Activated CD4-positive, alpha-beta memory T cell treated with anti-CD3 and anti-CD28 coated beads, Interleukin-2, amount 10 ng/mL, durations not matched to agents 7 days and 5 days (primary cell): ENCODE data around the gene FGF6. TPM values are rescaled to one million over a fixed set of nuclear protein-coding genes. Genes with fewer than 3 reads are reported as not detected.

Source experiments
- CTCF ChIA-PET: fragments of 350-600 bp; sonication (Branson Sonifier 250); formaldehyde crosslinking; loops from one replicate; lab custom pipeline; 2021; ENCODE audit warnings: antibody characterized with exemption, inconsistent platforms; lab: Charles Lee
- POLR2A ChIA-PET: fragments of 350-600 bp; sonication (Branson Sonifier 250); formaldehyde crosslinking; loops from one replicate; lab custom pipeline; 2021; ENCODE audit warnings: antibody characterized with exemption; lab: Charles Lee
- DNase-seq: peaks from one replicate; pipeline ENCODE4 v3.0.0-alpha.2; 2020
- H3K27ac Mint-ChIP-seq: one replicate; pipeline ENCODE4 v1.8.0; 2021; ENCODE audit warnings: mild to moderate bottlenecking, mixed read lengths
- H3K27me3 Mint-ChIP-seq: one replicate; pipeline ENCODE4 v1.8.0; 2021; ENCODE audit warnings: mixed read lengths
- H3K36me3 Mint-ChIP-seq: one replicate; pipeline ENCODE4 v1.8.0; 2021; ENCODE audit warnings: low read depth, mixed read lengths
- H3K4me1 Mint-ChIP-seq: one replicate; pipeline ENCODE4 v1.8.0; 2021; ENCODE audit warnings: mixed read lengths
- H3K4me3 Mint-ChIP-seq: one replicate; pipeline ENCODE4 v1.8.0; 2021; ENCODE audit warnings: mild to moderate bottlenecking, mixed read lengths
- H3K9me3 Mint-ChIP-seq: one replicate; pipeline ENCODE4 v1.8.0; 2021; ENCODE audit warnings: mixed read lengths
- total RNA-seq, 2 experiments: library from RNA; stranded (reverse); gene quantifications; one replicate each; pipeline ENCODE4 v1.2.3, GENCODE V29; 2021

Gene FGF6
- total RNA-seq, 2 experiments from 2014 or later = not detected

GRCh38 chr12:4402996-4403395, 42.6 kb downstream of the FGF6 start:
- Mint-ChIP-seq H3K27ac (no peak overlapping the region), H3K4me3 (no peak overlapping the region), H3K9me3 (no peaks in the 10 kb centered on the region), H3K36me3 (no peaks in the 10 kb centered on the region), H3K27me3 (peaks cover 20% of the 10 kb centered on the region), H3K4me1 (no peaks in the 10 kb centered on the region)
- ChIA-PET CTCF (no interaction called here), POLR2A (no interaction called here)
- DNase-seq = no peak

GRCh38 chr12:4401117-4401516, 44.5 kb downstream of the FGF6 start:
- H3K4me3 Mint-ChIP-seq = no peak overlapping the region
- no peak for DNase-seq
- ChIA-PET CTCF (interaction anchor here (1.2 kb wide), 1 partner anchor 19 kb away, joined by 4 read pairs; no protein-coding TSS in a partner anchor), POLR2A (no interaction called here)
- H3K27me3 Mint-ChIP-seq = peaks cover 27% of the 10 kb centered on the region
- no peaks in the 10 kb centered on the region for H3K4me1 Mint-ChIP-seq
- no peaks in the 10 kb centered on the region for H3K36me3 Mint-ChIP-seq
- H3K9me3 Mint-ChIP-seq = no peaks in the 10 kb centered on the region
- no peak overlapping the region for H3K27ac Mint-ChIP-seq

DNA sequence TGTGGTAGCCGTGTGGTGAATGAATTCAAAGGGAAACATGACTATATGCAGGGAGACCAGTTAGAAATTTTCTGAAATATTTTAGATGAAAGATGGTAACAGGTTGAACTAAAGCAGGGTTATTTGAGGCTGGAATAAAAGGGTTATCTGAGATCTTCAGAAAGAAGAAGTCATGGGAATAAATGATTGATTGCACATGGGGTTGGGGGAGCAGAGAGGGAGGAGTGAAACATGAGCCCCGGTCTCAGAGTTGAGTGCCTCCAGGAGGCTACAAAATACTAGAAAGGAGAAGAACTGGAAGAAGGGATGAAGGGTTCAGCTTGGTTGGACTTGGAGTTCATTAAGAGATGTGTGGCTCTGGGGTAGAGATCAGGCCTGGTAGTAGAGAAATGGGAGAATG, 49.8 kb downstream of the FGF6 start:
- peaks cover 6% of the 10 kb centered on the region for H3K4me1 Mint-ChIP-seq
- no peak overlapping the region for H3K27ac Mint-ChIP-seq
- no peak for DNase-seq
- no peaks in the 10 kb centered on the region for H3K36me3 Mint-ChIP-seq
- no peaks in the 10 kb centered on the region for H3K9me3 Mint-ChIP-seq
- POLR2A ChIA-PET = no interaction called here
- peaks cover 47% of the 10 kb centered on the region for H3K27me3 Mint-ChIP-seq
- CTCF ChIA-PET = no interaction called here
- H3K4me3 Mint-ChIP-seq = no peak overlapping the region

DNA sequence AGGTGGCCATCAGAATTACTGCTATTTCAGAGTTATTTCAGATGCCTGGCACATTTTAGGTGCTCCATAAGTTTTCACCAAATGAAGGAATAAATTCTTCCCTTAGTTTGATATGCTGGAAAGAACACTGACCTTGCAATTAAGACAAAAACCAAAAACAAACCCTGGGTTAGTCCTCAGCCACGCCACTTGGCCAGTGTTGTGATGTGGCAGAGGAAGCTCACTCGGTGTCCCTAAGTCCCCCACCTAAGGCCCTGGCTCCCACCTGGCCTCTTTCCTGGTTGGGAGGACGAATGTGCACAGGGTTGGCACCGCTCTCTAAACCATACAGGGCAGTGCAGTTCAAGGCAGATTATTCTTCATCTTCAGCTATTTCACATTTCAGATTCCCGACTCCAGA, 52.4 kb downstream of the FGF6 start:
- CTCF ChIA-PET = no interaction called here
- H3K4me1 Mint-ChIP-seq = peaks cover 6% of the 10 kb centered on the region
- no peak for DNase-seq
- peaks cover 42% of the 10 kb centered on the region for H3K27me3 Mint-ChIP-seq
- POLR2A ChIA-PET = no interaction called here
- H3K27ac Mint-ChIP-seq = no peak overlapping the region
- no peaks in the 10 kb centered on the region for H3K36me3 Mint-ChIP-seq
- H3K9me3 Mint-ChIP-seq = no peaks in the 10 kb centered on the region
- H3K4me3 Mint-ChIP-seq = no peak overlapping the region

DNA sequence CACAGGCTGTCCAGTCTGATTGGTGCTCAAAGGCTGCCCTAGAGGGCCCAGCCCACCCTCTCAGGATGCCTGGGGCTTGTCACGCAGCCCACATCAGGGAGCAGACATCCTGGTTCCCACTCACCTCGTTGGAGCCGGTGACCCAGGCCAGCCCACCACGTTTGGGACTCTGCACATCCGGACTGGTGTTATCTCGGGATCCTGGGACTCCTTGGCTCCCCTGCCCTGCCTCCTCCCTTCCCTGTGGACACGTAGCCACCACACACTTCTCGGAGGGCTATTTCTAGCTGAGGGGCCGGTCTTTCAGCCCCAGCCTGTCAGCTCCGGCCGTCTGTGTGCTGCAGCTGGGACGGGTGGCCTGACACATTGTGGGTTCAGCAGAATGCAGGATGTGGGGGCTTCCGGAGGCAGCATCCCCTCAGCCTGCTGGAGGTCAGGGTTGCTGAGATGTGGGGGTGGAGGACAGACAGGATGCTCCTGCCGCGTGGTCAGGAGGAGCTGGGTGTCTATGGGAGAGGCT, 53.3 kb downstream of the FGF6 start:
- Mint-ChIP-seq H3K27ac (no peak overlapping the region), H3K36me3 (no peaks in the 10 kb centered on the region), H3K4me3 (no peak overlapping the region), H3K9me3 (no peaks in the 10 kb centered on the region), H3K27me3 (peaks cover 39% of the 10 kb centered on the region), H3K4me1 (peaks cover 6% of the 10 kb centered on the region)
- CTCF ChIA-PET = no interaction called here
- DNase-seq = no peak
- POLR2A ChIA-PET = no interaction called here

DNA sequence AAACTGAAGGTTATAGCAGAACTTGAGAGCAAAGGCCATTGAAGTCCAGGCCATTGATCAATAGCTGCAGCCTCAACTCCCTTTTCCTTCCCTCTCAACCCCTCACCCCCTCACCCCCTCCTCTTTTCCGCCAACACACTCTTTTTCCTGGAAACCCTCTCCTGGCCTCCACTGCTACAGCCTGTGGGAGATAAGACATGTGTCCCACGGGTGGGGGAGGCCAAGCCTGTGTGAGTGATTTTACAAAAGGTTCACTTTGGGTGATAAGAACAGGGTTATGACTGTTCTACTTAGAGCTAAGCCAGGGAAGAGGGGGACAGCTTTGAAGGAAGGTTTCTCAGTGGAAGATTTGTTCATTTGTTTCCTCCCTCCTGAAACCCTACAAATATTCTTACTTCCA, 57.0 kb downstream of the FGF6 start:
- Mint-ChIP-seq H3K27me3 (peaks cover 18% of the 10 kb centered on the region), H3K36me3 (no peaks in the 10 kb centered on the region), H3K27ac (no peak overlapping the region), H3K4me3 (no peak overlapping the region), H3K4me1 (peaks cover 6% of the 10 kb centered on the region), H3K9me3 (no peaks in the 10 kb centered on the region)
- ChIA-PET CTCF (no interaction called here), POLR2A (no interaction called here)
- no peak for DNase-seq

GRCh38 chr12:4388032-4388431, 57.6 kb downstream of the FGF6 start:
- POLR2A ChIA-PET = no interaction called here
- Mint-ChIP-seq H3K4me1 (peaks cover 6% of the 10 kb centered on the region), H3K27ac (no peak overlapping the region), H3K9me3 (no peaks in the 10 kb centered on the region), H3K27me3 (peaks cover 14% of the 10 kb centered on the region), H3K36me3 (no peaks in the 10 kb centered on the region), H3K4me3 (no peak overlapping the region)
- CTCF ChIA-PET = no interaction called here
- no peak for DNase-seq

DNA sequence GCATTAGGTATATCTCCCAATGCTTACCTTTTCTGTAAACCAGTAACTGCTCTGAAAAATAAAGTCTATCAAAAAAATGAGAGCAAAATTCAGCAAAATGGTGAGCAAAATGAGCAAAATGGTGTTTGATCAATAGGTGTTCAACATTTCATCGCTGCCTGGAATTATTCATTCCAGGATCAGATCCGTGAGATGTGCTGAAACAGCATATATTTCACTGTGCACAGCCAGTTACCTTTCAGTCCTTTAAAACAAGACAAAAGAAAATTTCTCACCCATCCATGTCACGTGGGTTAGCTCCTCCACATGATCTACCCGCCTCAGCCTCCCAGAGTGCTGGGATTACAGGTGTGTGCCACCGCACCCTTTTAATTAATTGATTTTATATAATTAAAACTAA, 58.0 kb downstream of the FGF6 start:
- Mint-ChIP-seq H3K9me3 (no peaks in the 10 kb centered on the region), H3K4me3 (no peak overlapping the region), H3K36me3 (no peaks in the 10 kb centered on the region), H3K27ac (no peak overlapping the region), H3K4me1 (peaks cover 4% of the 10 kb centered on the region), H3K27me3 (peaks cover 12% of the 10 kb centered on the region)
- no peak for DNase-seq
- CTCF ChIA-PET = no interaction called here
- POLR2A ChIA-PET = no interaction called here

- Mint-ChIP-seq H3K4me3 (no peak overlapping the region), H3K27me3 (peaks cover 12% of the 10 kb centered on the region), H3K27ac (no peak overlapping the region), H3K9me3 (no peaks in the 10 kb centered on the region), H3K36me3 (no peaks in the 10 kb centered on the region), H3K4me1 (no peaks in the 10 kb centered on the region)
- no peak for DNase-seq
- ChIA-PET CTCF (interaction anchor here (1.0 kb wide), 1 partner anchor 10 kb away, joined by 3 read pairs; no protein-coding TSS in a partner anchor), POLR2A (no interaction called here)
These were observed 58.8 kb downstream of the FGF6 start for GRCh38 chr12:4386801-4387200.

Other genes starting within 250 kb of the FGF6 start
- 100 to 1,000 TPM; 389 to 401 TPM for gene CCND2, start 172.1 kb downstream of the FGF6 start, total RNA-seq
- 10 to 100 TPM; 11.8 to 12.8 TPM for gene TIGAR, start 124.6 kb downstream of the FGF6 start, total RNA-seq
- not detected for gene FGF23, start 66.1 kb downstream of the FGF6 start, total RNA-seq
- 10 to 100 TPM; 43.5 to 45.6 TPM for gene RAD51AP1, start 93.1 kb upstream of the FGF6 start, total RNA-seq
- gene DYRK4, start 116.4 kb upstream of the FGF6 start, total RNA-seq = 10 to 100 TPM; 22.9 to 24.4 TPM
- gene AKAP3, start 203.2 kb upstream of the FGF6 start, total RNA-seq = 1 to 10 TPM; 3.1 to 3.4 TPM
- gene NDUFA9, start 203.3 kb upstream of the FGF6 start, total RNA-seq = 100 to 1,000 TPM in 1 of 2 experiments, 10 to 100 TPM in 1; 95.1 to 112 TPM